Cardiac atrium fibroblast (primary cell): ENCODE measurements around the gene PLEKHM2. TPM values are rescaled to one million over a fixed set of nuclear protein-coding genes. Genes with fewer than 3 reads are reported as not detected.

Experiments used
- total RNA-seq: library from RNA; depleted of rRNA; stranded (reverse); fragments of >200 nt; gene quantifications from 2 replicates; pipeline ENCODE4 v1.2.3, GENCODE V29; 2015

Gene PLEKHM2, protein sequence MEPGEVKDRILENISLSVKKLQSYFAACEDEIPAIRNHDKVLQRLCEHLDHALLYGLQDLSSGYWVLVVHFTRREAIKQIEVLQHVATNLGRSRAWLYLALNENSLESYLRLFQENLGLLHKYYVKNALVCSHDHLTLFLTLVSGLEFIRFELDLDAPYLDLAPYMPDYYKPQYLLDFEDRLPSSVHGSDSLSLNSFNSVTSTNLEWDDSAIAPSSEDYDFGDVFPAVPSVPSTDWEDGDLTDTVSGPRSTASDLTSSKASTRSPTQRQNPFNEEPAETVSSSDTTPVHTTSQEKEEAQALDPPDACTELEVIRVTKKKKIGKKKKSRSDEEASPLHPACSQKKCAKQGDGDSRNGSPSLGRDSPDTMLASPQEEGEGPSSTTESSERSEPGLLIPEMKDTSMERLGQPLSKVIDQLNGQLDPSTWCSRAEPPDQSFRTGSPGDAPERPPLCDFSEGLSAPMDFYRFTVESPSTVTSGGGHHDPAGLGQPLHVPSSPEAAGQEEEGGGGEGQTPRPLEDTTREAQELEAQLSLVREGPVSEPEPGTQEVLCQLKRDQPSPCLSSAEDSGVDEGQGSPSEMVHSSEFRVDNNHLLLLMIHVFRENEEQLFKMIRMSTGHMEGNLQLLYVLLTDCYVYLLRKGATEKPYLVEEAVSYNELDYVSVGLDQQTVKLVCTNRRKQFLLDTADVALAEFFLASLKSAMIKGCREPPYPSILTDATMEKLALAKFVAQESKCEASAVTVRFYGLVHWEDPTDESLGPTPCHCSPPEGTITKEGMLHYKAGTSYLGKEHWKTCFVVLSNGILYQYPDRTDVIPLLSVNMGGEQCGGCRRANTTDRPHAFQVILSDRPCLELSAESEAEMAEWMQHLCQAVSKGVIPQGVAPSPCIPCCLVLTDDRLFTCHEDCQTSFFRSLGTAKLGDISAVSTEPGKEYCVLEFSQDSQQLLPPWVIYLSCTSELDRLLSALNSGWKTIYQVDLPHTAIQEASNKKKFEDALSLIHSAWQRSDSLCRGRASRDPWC
- 27.3 and 48.0 TPM in 2 replicates for total RNA-seq

DNA sequence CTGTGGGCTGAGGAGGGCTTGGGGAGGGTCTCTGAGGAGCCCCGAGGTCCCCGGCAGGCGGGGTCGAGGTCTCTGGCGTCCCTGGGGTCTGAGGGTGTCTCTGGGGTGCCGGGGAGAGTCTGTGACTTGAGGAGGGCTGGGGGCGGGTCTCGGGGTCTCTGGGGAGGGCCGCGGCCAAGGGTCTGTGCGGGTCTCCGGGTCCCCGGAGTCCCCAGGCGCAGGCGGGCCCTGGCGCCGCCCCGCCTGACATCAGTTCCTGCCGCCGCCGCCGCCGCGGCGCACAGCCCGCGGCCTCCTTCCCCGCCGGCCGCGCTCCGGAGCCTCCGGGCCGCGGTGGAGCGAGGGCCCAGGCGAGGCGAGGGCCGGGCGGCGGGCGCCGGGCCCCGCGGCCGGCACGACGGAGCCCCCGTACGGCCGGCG, at the start of gene PLEKHM2:
Gene PLEKHM2, plus strand, starts transcription at position 279 of the 420 bp plus-strand sequence. CDS start 239 bp downstream, outside the sequence.

DNA sequence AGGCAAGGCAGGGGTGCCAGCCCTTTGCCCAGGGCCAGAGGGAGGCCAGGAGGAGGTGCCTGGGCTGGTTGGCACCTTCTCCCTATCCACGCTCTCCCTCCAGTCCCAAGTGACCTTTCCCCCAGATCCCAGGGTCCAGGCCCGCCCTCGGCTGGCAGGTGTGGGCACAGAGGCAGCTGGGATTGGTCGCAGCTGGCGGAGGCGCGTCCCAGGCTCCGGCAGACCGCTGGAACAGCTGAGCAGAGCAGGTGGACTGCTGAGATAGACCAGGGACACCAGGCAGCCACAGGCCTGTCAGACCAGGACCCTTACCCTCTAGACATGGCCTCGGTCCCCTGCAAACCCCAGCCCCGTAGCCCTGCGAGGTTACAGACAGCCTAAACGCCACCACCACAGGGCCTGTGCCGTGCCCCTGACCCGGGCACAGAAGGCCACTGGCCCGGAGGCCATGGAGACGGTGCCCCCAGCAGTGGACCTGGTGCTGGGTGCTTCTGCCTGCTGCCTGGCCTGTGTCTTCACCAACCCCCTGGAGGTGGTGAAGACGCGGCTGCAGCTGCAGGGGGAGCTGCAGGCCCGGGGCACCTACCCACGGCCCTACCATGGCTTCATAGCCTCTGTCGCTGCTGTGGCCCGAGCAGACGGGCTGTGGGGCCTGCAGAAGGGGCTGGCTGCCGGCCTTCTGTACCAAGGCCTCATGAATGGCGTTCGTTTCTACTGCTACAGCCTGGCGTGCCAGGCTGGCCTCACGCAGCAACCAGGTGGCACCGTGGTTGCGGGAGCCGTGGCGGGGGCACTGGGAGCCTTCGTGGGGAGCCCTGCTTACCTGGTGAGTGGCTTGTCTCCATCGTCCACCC, 52.1 kb downstream of the PLEKHM2 start, which contains the start of gene SLC25A34:
Gene SLC25A34, plus strand, starts transcription at position 221 of the 854 bp plus-strand sequence. Its CDS starts 228 bp downstream, at position 449.

DNA sequence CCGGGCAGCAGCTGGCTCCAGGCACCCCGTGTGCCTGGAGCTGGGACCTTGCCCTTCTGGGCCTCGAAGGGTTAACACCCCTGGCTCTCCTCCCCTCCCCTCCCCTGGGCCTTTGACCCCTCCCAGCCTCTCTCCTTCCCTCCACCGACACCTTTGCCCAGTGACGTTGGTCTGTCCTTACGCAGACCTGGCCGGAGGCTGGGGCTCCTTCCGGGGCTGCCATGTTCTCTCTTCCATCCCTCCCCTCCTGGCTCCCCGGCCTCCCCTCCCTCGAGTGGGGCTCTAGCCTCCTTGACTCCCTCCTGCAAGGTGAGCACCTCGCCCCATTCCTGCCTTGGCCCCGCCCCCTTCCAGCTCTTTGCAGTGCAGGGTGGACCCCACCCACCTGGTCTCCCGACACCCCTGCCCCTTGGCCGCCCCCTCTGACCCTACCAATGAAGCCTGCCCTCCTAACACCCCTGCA, 58.2 kb downstream of the PLEKHM2 start, which contains the start of gene TMEM82:
Gene TMEM82, plus strand, starts transcription at position 161 of the 463 bp plus-strand sequence. Its CDS starts 61 bp downstream, at position 222.

DNA sequence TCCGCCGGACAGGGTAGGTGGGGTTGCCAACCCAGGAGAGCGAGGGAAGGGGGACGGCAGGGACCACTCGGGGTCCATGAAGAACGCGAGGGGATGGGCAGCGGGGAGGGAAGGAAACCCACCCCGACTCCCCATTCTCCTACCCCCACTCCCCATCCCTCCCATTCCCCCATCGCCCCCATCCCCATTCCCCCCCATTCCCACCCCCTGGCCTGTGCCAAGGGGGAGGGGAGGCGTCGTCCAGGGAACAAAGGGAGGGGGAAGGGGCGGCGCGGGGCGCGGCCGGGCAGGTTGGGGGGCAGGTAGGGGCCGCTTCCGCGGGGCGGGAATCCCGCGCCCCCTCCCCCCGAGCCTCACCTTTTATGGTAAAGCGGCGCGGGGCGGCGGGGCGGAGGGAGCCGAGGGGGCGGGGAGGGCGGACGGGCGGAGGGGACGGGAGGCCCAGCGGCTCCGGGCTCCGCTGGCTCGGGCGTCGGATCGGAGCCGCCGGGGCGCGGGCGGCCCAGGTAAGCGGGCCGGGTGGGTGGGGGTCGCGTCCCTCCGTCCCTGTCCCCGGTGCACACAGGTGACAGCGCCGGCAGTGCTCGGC, 74.3 kb downstream of the PLEKHM2 start, which contains the start of gene FBLIM1:
Gene FBLIM1, plus strand, starts transcription at position 453 of the 589 bp plus-strand sequence. CDS start 6,189 bp downstream, outside the sequence.

Other genes with a start within 250 kb of the PLEKHM2 start
- gene CTRC, start 245.9 kb upstream of the PLEKHM2 start, total RNA-seq, result not detected in 2 replicates
- gene CELA2A, start 227.6 kb upstream of the PLEKHM2 start, total RNA-seq, result not detected in 2 replicates
- not detected in 2 replicates for gene CELA2B, start 208.2 kb upstream of the PLEKHM2 start, total RNA-seq
- gene CASP9, start 160.1 kb upstream of the PLEKHM2 start, total RNA-seq, result 10.5 and 15.1 TPM in 2 replicates
- gene DNAJC16, start 157.5 kb upstream of the PLEKHM2 start, total RNA-seq, result 17.3 and 20.6 TPM in 2 replicates
- 0.16 and 0.36 TPM in 2 replicates for gene AGMAT, start 99.3 kb upstream of the PLEKHM2 start, total RNA-seq
- 6.6 and 7.8 TPM in 2 replicates for gene DDI2, start 66.9 kb upstream of the PLEKHM2 start, total RNA-seq
- 0.32 and 0.54 TPM in 2 replicates for gene SLC25A34, start 51.9 kb downstream of the PLEKHM2 start, total RNA-seq
- not detected in 2 replicates for gene TMEM82, start 58.2 kb downstream of the PLEKHM2 start, total RNA-seq
- 149 and 191 TPM in 2 replicates for gene FBLIM1, start 74.5 kb downstream of the PLEKHM2 start, total RNA-seq
- 1.9 and 2.7 TPM in 2 replicates for gene UQCRHL, start 123.3 kb downstream of the PLEKHM2 start, total RNA-seq
- 8.7 and 15.4 TPM in 2 replicates for gene SPEN, start 163.4 kb downstream of the PLEKHM2 start, total RNA-seq